Caco-2 (cell line): Measurements from ENCODE around the gene TIMP2. TPM values are rescaled to one million over a fixed set of nuclear protein-coding genes. Genes with fewer than 3 reads are reported as not detected.

Experiments used
- BruUV-seq: library from RNA; stranded (reverse); fragments of 400-500 nt; replicated peaks from 2 replicates; lab custom pipeline; 2021; lab: Mats Ljungman, UMichigan
- CTCF ChIA-PET: fragments of 300-600 bp; sonication (Branson Sonifier 250); formaldehyde crosslinking; loops from one replicate; lab custom pipeline; 2022; ENCODE audit warnings: antibody characterized with exemption; lab: Charles Lee
- POLR2A ChIA-PET: fragments of 300-600 bp; sonication (Branson Sonifier 250); formaldehyde crosslinking; loops from one replicate; lab custom pipeline; 2022; ENCODE audit warnings: antibody characterized with exemption; lab: Charles Lee
- DNase-seq, 2 experiments: peaks; one replicate each; pipeline versions ENCODE4 v3.0.0 to v3.0.0-alpha.2; 2020 to 2022
- H3K27me3 ChIP-seq: replicated peaks from 2 replicates; pipeline ENCODE4 v1.6.0; 2011; ENCODE audit warnings: low read length; ENCODE audit not compliant: control insufficient read depth, insufficient read depth
- H3K36me3 ChIP-seq: 2 replicates; pipeline ENCODE4 v1.5.1; 2011; ENCODE audit warnings: low read length; ENCODE audit not compliant: control insufficient read depth, insufficient read depth
- H3K4me1 ChIP-seq: fragments of 250-450 bp; sonication (Bioruptor Pico); 2 replicates; pipeline ENCODE4 v1.5.1; 2020; ENCODE audit warnings: mild to moderate bottlenecking
- H3K4me3 ChIP-seq: 2 replicates; pipeline ENCODE4 v1.5.1; 2011; ENCODE audit warnings: low read depth, mild to moderate bottlenecking, control low read depth, low read length
- H3K9me3 ChIP-seq: fragments of 250-450 bp; sonication (Bioruptor Pico); 2 replicates; pipeline ENCODE4 v1.5.1; 2020; ENCODE audit warnings: mild to moderate bottlenecking, moderate library complexity
- H3K27ac Mint-ChIP-seq: one replicate; pipeline ENCODE4 v1.8.0; 2022; ENCODE audit warnings: mixed read lengths; ENCODE audit not compliant: unreplicated experiment
- H3K27me3 Mint-ChIP-seq: one replicate; pipeline ENCODE4 v1.8.0; 2022; ENCODE audit warnings: mixed read lengths; ENCODE audit not compliant: insufficient read depth, unreplicated experiment
- H3K36me3 Mint-ChIP-seq: one replicate; pipeline ENCODE4 v1.8.0; 2022; ENCODE audit warnings: mild to moderate bottlenecking, mixed read lengths; ENCODE audit not compliant: insufficient read depth, unreplicated experiment
- H3K4me1 Mint-ChIP-seq: one replicate; pipeline ENCODE4 v1.8.0; 2022; ENCODE audit warnings: low read depth, mixed read lengths; ENCODE audit not compliant: unreplicated experiment
- H3K4me3 Mint-ChIP-seq: one replicate; pipeline ENCODE4 v1.8.0; 2022; ENCODE audit warnings: mild to moderate bottlenecking, moderate library complexity, mixed read lengths; ENCODE audit not compliant: unreplicated experiment
- H3K9me3 Mint-ChIP-seq: one replicate; pipeline ENCODE4 v1.8.0; 2022; ENCODE audit warnings: mixed read lengths; ENCODE audit not compliant: unreplicated experiment
- CTCF ChIP-seq, 2 experiments: fragments of 200-600 bp in 1 of 2; IDR thresholded peaks; 1 replicate in 1 of 2; 2 replicates in 1 of 2; pipeline versions ENCODE4 v1.5.1 to v1.8.0; 2011 to 2022; ENCODE audit warnings: antibody characterized with exemption in 1 of 2, control low read depth in 1 of 2, inconsistent platforms in 1 of 2, low read depth in 1 of 2, low read length in 1 of 2, mild to moderate bottlenecking in 1 of 2, moderate library complexity in 1 of 2; ENCODE audit not compliant: insufficient read depth in 1 of 2, severe bottlenecking in 1 of 2, unreplicated experiment in 1 of 2
- intact Hi-C: fragments of 100-400 bp; cut with micrococcal nuclease; formaldehyde crosslinking; loops from one replicate; pipeline ENCODE4 v1.10.0; 2022; ENCODE audit not compliant: unreplicated experiment
- total RNA-seq: library from RNA; stranded (reverse); gene quantifications from 2 replicates; pipeline ENCODE4 v1.2.3, GENCODE V29; 2022

TIMP2 gene
- total RNA-seq, 1 experiment from 2014 or later = 70.1 TPM

GRCh38 chr17:78828470-78829185 is 96.6 kb downstream of the TIMP2 start:
- H3K9me3 ChIP-seq = no peaks in the 10 kb centered on the region
- no peaks in the 10 kb centered on the region for H3K4me1 Mint-ChIP-seq
- no peaks in the 10 kb centered on the region for H3K4me1 ChIP-seq
- ChIA-PET CTCF (no interaction called here), POLR2A (no interaction called here)
- no peak for TF ChIP-seq CTCF (IDR thresholded peaks at IDR 0.05; ENCODE audit: insufficient read depth in 1 of 2, low read depth in 1 of 2, low read length in 1 of 2, severe bottlenecking in 1 of 2, unreplicated experiment in 1 of 2)
- no peak overlapping the region for H3K4me3 ChIP-seq
- H3K4me3 Mint-ChIP-seq = no peak overlapping the region
- H3K27ac Mint-ChIP-seq = no peak overlapping the region
- H3K27me3 Mint-ChIP-seq = no peaks in the 10 kb centered on the region
- H3K36me3 ChIP-seq = peaks cover 3% of the 10 kb centered on the region
- DNase-seq = no peak
- H3K9me3 Mint-ChIP-seq = no peaks in the 10 kb centered on the region
- H3K36me3 Mint-ChIP-seq = peaks cover 94% of the 10 kb centered on the region
- H3K27me3 ChIP-seq = no peaks in the 10 kb centered on the region
- no TSS peak for BruUV-seq
- intact Hi-C loops = no loop called here

DNA sequence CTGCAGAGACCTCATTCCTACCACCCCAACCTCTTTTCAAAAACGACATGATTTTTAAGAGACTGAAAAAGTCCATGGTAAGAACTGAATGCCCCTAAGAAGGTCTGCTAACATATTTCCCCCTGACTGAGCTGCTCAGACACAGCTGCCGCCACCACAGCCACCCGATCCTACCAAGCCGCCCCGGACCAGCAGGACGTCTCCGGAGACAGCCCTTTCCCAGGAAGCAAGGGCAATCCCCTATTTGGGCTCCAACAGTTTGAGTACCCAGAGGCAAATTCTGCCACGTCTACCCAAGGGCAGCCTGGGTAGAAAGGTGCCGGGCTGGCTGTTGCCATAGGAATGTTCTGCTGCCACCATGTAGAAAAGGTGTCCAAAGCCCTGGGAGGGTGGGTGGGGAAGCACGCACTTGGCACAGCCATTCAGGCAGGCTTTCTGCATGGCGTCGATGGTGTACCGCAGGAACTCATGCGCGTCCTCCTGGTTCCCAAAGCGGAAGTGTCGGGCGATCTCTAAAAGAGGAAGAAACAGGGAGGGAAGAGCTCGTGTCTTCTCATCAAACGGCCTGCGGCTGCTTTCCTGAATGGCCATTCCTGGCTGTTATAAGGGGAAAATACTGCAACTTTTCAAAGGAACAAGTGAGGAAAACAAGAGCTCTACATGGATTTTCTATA is 98.2 kb downstream of the TIMP2 start:
- no peaks in the 10 kb centered on the region for H3K4me1 Mint-ChIP-seq
- CTCF ChIA-PET = no interaction called here
- no TSS peak for BruUV-seq
- Histone ChIP-seq H3K9me3 (no peaks in the 10 kb centered on the region), H3K4me1 (no peaks in the 10 kb centered on the region), H3K4me3 (no peak overlapping the region), H3K36me3 (peaks cover 5% of the 10 kb centered on the region), H3K27me3 (no peaks in the 10 kb centered on the region)
- POLR2A ChIA-PET = interaction anchor here (0.8 kb wide), 1 partner anchor 21 kb away, joined by 3 read pairs; no protein-coding TSS in a partner anchor
- no peaks in the 10 kb centered on the region for H3K27me3 Mint-ChIP-seq
- no peak for DNase-seq
- no peak overlapping the region for H3K4me3 Mint-ChIP-seq
- intact Hi-C loops = no loop called here
- no peak for TF ChIP-seq CTCF (IDR thresholded peaks at IDR 0.05; ENCODE audit: insufficient read depth in 1 of 2, low read depth in 1 of 2, low read length in 1 of 2, severe bottlenecking in 1 of 2, unreplicated experiment in 1 of 2)
- H3K27ac Mint-ChIP-seq = peak overlapping the region; percentile 5
- peaks cover 94% of the 10 kb centered on the region for H3K36me3 Mint-ChIP-seq
- H3K9me3 Mint-ChIP-seq = no peaks in the 10 kb centered on the region

DNA sequence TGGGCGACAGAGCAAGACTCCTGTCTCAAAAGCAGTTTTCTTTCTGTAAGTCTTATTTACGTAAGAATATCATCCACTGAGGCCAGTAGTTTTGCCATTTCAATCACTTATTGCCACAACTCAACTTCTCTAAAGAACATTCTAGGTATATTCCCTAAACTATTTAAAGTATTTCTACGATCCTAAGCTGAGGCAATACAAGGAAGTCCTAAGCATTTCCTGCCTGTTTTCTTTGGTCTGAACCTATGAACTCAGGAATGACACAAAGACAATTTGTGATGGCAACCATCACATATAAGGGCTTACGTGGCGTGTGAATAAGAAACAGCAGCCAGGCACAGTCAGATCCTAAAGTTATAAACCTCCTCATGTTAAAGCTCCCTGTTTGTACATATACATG is 98.8 kb downstream of the TIMP2 start:
- H3K4me3 Mint-ChIP-seq = no peak overlapping the region
- BruUV-seq = no TSS peak

More for the DNA sequence above, 98.8 kb downstream of the TIMP2 start:
- H3K27me3 ChIP-seq = no peaks in the 10 kb centered on the region
- no peaks in the 10 kb centered on the region for H3K4me1 Mint-ChIP-seq
- H3K27me3 Mint-ChIP-seq = no peaks in the 10 kb centered on the region
- no peaks in the 10 kb centered on the region for H3K4me1 ChIP-seq
- TF ChIP-seq CTCF (IDR thresholded peaks at IDR 0.05; ENCODE audit: insufficient read depth in 1 of 2, low read depth in 1 of 2, low read length in 1 of 2, severe bottlenecking in 1 of 2, unreplicated experiment in 1 of 2) = no peak
- H3K9me3 ChIP-seq = no peaks in the 10 kb centered on the region
- peak overlapping the region; percentile 5 for H3K27ac Mint-ChIP-seq
- peaks cover 94% of the 10 kb centered on the region for H3K36me3 Mint-ChIP-seq
- intact Hi-C loops = no loop called here
- CTCF ChIA-PET = no interaction called here
- H3K36me3 ChIP-seq = peaks cover 6% of the 10 kb centered on the region
- no peak for DNase-seq
- H3K4me3 ChIP-seq = no peak overlapping the region
- POLR2A ChIA-PET = interaction anchor here (0.8 kb wide), 1 partner anchor 21 kb away, joined by 3 read pairs; no protein-coding TSS in a partner anchor
- H3K9me3 Mint-ChIP-seq = no peaks in the 10 kb centered on the region
